Right lobe of liver (tissue), 6 donors: ENCODE data around the gene CCT4. TPM values are rescaled to one million over a fixed set of nuclear protein-coding genes. Genes with fewer than 3 reads are reported as not detected.

Experiments
- ATAC-seq, 4 donors: fragments of 200-7000 bp; cut with Tn5 transposase; one replicate each; pipeline ENCODE4 v1.9.1; 2020; ENCODE audit warnings: mild to moderate bottlenecking in 4 of 4, moderate library complexity in 4 of 4
- DNase-seq, 3 donors: peaks; one replicate each; pipeline ENCODE4 v3.0.0-alpha.2; 2020
- H3K27ac ChIP-seq, 3 donors: fragments of 200-600 bp; one replicate each; pipeline ENCODE4 v1.8.0; 2022
- H3K27me3 ChIP-seq, 2 donors: fragments of 200-600 bp; one replicate each; pipeline ENCODE4 v1.8.0; 2022
- H3K36me3 ChIP-seq, 4 donors: fragments of 200-600 bp; sonication (generic) in 1 of 4; one replicate each; pipeline versions ENCODE4 v1.5.1 to v1.8.0; 2017 to 2022; ENCODE audit warnings: control low read depth in 1 of 4
- H3K4me1 ChIP-seq, 4 donors: fragments of 200-600 bp; sonication (generic) in 1 of 4; one replicate each; pipeline versions ENCODE4 v1.5.1 to v1.8.0; 2017 to 2022; ENCODE audit warnings: control low read depth in 1 of 4
- H3K4me3 ChIP-seq, 3 donors: fragments of 200-600 bp; one replicate each; pipeline ENCODE4 v1.8.0; 2022
- H3K9me3 ChIP-seq, 4 donors: fragments of 200-600 bp; sonication (generic) in 1 of 4; one replicate each; pipeline versions ENCODE4 v1.5.1 to v1.8.0; 2017 to 2022; ENCODE audit warnings: control low read depth in 1 of 4
- CTCF ChIP-seq, 4 donors: fragments of 200-600 bp in 3 of 4; fragments of 450-650 bp in 1 of 4; IDR thresholded peaks; one replicate each; pipeline versions ENCODE4 v1.5.1 to v1.8.0; 2016 to 2022; ENCODE audit warnings: antibody characterized with exemption in 4 of 4, mild to moderate bottlenecking in 2 of 4
- POLR2A ChIP-seq: fragments of 450-650 bp; IDR thresholded peaks from one replicate; pipeline ENCODE4 v1.6.1; 2017; ENCODE audit warnings: antibody characterized with exemption, mild to moderate bottlenecking
- WGBS: methylation state at CpG from one replicate; pipeline ENCODE4 v1.1.6; 2018; ENCODE audit warnings: low coverage, low lambda C conversion rate; ENCODE audit not compliant: insufficient coverage; ENCODE audit errors: missing lambda C conversion rate; 5-methylcytosine and 5-hydroxymethylcytosine counted together
- intact Hi-C, 2 donors: fragments of 100-400 bp; cut with DNase I; formaldehyde crosslinking; loops; one replicate each; pipeline versions ENCODE4 v1.11.2 to v1.14.1; 2022
- small RNA-seq, 2 experiments: library from RNA; depleted of rRNA; stranded (forward); fragments of <200 nt; gene quantifications; one replicate each; pipeline ENCODE3, GENCODE V24; 2016
- total RNA-seq, 6 experiments: library from RNA; depleted of rRNA in 2 of 6; stranded (reverse); fragments of >200 nt in 2 of 6; fragmentation: NEBNext Ultra II Directional in 3 of 6; extraction: Animal tissue kit (Norgen Biotek cat#: 25700) in 3 of 6; gene quantifications; one replicate each; pipeline versions ENCODE4 v1.1.0 to v1.2.4, GENCODE V29; 2016 to 2023
- donor health status: DM: no; HTN: yes; CAD: no.
- donor health status: DM: no; HTN: no; CAD: no.
- donor health status: DM: no; HTN: no; CAD: no.
- donor health status: DM: no; HTN: yes; CAD: no.
- donor health status: DM: no; HTN: yes; CAD: no.

The CCT4 gene
- total RNA-seq, 6 experiments from 2014 or later: 46.0 to 72.2 (median 53.1) TPM

GRCh38 chr2:61832183-61832841 is 56.1 kb downstream of the CCT4 start:
- no peaks in the 10 kb centered on the region for H3K36me3 ChIP-seq
- no peak overlapping the region for H3K27ac ChIP-seq
- TF ChIP-seq CTCF (IDR thresholded peaks at IDR 0.05) (no peak), POLR2A (no peak)
- no peaks in the 10 kb centered on the region for H3K9me3 ChIP-seq
- ATAC-seq: no peak
- intact Hi-C loops: no loop called here
- 78% methylated on average over 9 of the region's 11 CpGs for WGBS
- no peak for DNase-seq
- H3K27me3 ChIP-seq: no peaks in the 10 kb centered on the region
- H3K4me3 ChIP-seq: no peak overlapping the region
- no peaks in the 10 kb centered on the region for H3K4me1 ChIP-seq

DNA sequence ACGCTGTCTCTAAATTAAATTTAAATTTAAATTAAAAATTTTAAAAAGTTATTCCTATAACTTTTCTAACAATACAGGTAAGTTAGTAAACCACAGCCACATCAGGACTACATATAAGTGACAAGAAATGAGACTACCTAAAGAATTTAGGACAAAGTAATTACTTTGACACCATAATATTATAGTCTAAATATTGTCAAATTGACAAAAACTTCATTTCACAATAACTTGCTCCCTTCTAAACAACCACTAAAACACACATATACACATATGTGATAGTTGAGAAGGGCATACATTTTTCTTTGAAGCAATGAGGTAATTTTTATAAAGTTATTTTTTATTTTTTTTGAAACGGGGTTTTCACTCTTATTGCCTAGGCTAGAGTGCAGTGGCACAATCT is 66.2 kb downstream of the CCT4 start:
- intact Hi-C loops: no loop called here
- ATAC-seq (no peak), DNase-seq (no peak)
- Histone ChIP-seq H3K4me1 (no peaks in the 10 kb centered on the region), H3K4me3 (no peak overlapping the region), H3K36me3 (no peaks in the 10 kb centered on the region), H3K9me3 (no peaks in the 10 kb centered on the region), H3K27ac (no peak overlapping the region), H3K27me3 (no peaks in the 10 kb centered on the region)
- TF ChIP-seq CTCF (IDR thresholded peaks at IDR 0.05) (no peak), POLR2A (no peak)
- 84% methylated on average over 2 of the region's 2 CpGs for WGBS

Small RNAs within 50 kb of the gene (small RNA-seq; reads per million reads assigned to genes)
- gene RF00019: 0 reads per million in 2 experiments

Other genes with a start within 250 kb of the CCT4 start
- gene FAM161A, start 34.6 kb downstream of the CCT4 start, total RNA-seq: 1 to 10 TPM in 4 of 6 experiments, under 1 TPM in 2; 0.64 to 2.2 (median 1.1) TPM
- gene COMMD1, start 17.0 kb upstream of the CCT4 start, total RNA-seq: 10 to 100 TPM; 17.2 to 21.6 (median 18.7) TPM